ENCODE results near the gene ADAMTS7. TPM values are rescaled to one million over a fixed set of nuclear protein-coding genes. Genes with fewer than 3 reads are reported as not detected.
"Not testable (repeated sequence)": the region's sequence is repeated elsewhere in the genome, so short reads cannot be mapped to it uniquely, and the experiment has no call there.

Gene ADAMTS7
- polyA plus RNA-seq, 2 of the 4 experiments (the other 2 are of a cell fraction), result 1.5 to 2.9 TPM

DNA sequence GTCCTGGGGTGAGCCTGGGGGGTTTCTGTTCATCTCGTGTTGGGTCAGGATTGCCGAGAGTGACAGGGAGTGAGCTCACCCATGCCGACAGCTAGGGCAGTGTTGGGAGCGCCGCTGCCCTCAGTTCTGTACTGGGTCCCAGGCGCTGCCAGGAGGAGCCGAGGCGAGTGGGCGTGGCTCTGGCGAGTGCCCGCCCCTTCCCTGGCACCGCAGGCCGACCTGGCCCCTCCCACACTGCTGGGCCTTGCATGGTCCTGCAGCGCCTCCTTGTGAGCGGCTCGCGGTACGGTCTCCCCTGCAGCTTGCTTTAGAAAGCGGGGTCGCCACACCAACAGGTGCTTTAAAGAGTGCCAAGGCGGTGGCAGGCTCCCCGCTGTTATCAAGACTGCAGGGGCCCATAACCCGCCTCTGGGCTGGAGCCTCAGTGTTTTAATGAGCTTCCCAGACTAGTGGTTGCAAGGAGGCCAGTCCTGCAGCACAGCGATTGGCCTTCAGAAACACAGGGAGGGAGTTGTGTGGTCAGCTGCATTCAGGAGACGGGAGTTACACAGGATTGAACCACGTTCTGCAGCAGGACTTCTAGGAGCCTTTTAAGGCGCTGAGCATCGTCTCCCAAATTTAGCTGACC, 60.2 kb downstream of the ADAMTS7 start:
- peak; percentile 77 to 95 for DNase-seq (ENCODE audit: low read depth in 1 of 2, low spot score in 1 of 2)
- ChIA-PET POLR2A (interaction anchor here (0.6 kb wide), 1 partner anchor 177 kb away, joined by 4 read pairs; no protein-coding TSS in a partner anchor), CTCF (interaction anchor here (0.6 to 5.2 kb wide), 68 partner anchors 10 to 849 kb away, joined by 3 to 55 read pairs (median 5); partner anchors contain the start of genes CHRNA3 and PSMA4)
- peak; percentile 96 for FAIRE-seq
- TF ChIP-seq CTCF (IDR thresholded peaks at IDR 0.05) (peak; percentile 78), SMC3 (IDR thresholded peaks at IDR 0.05) (peak; percentile 82), MAZ (IDR thresholded peaks at IDR 0.05; ENCODE audit: borderline replicate concordance, low read depth, low read length) (peak; percentile 67; the same call in 1 of the 2 replicates), RAD21 (conservative IDR thresholded peaks at IDR 0.05 in 1 of 2, IDR thresholded peaks at IDR 0.05 in 1 of 2) (peak; percentile 91 to 92), POLR2A (IDR thresholded peaks at IDR 0.05; ENCODE audit: low read length) (peak; percentile 34; the same call in 1 of the 2 replicates)
- Histone ChIP-seq H3K4me1 (peaks cover 15% of the 10 kb centered on the region), H3K4me2 (peak overlapping the region; percentile 79), H3K4me3 (peak overlapping the region; percentile 32; the same call in 1 of the 3 replicates), H3K27ac (peak overlapping the region; percentile 26 to 60; a peak in 3 of 6 replicates)
- 2% methylated on average over 23 of the region's 28 CpGs for WGBS (ENCODE audit: missing lambda C conversion rate)
- not testable (repeated sequence) for H3K9me3 ChIP-seq
- peak; percentile 81 to 93 for ATAC-seq

DNA sequence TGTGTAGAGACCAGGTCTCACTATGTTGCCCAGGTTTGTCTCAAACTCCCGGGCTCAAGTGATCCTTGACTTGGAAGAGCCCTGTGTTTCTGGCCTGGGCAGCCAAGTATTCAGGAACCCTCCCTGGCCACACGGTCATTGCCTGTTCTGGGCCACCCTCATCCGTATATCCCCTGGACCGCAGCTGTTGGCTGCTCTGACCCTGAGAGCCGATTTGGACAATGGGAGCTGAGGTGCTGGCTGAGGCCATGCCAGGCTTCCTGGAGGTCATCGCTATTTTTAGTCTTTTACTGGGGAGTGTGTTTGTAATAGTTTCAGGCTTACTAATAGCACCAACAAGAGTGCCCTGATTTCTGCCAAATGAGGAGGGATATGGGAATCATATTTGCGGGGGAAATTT, 60.7 kb downstream of the ADAMTS7 start:
- FAIRE-seq (no peak), DNase-seq (ENCODE audit: low read depth in 1 of 2, low spot score in 1 of 2) (no peak), ATAC-seq (peak; percentile 26 to 40)
- no peaks in the 10 kb centered on the region for H3K9me3 ChIP-seq
- POLR2A ChIA-PET, result no interaction called here
- H3K4me1 ChIP-seq, result peaks cover 15% of the 10 kb centered on the region
- peak overlapping the region; percentile 32; the same call in 1 of the 3 replicates for H3K4me3 ChIP-seq
- 67% methylated on average over 7 of the region's 7 CpGs for WGBS (ENCODE audit: missing lambda C conversion rate)
- H3K4me2 ChIP-seq, result peak overlapping the region; percentile 79
- CTCF ChIA-PET, result interaction anchor here (1.0 to 5.2 kb wide), 51 partner anchors 11 to 849 kb away, joined by 3 to 55 read pairs (median 6); partner anchors contain the start of genes CHRNA3 and PSMA4
- peak overlapping the region; percentile 26 to 60; a peak in 3 of 6 replicates for H3K27ac ChIP-seq
- no peak for TF ChIP-seq ATOH8 (CRISPR knock-in tag; IDR thresholded peaks at IDR 0.05; ENCODE audit: low read depth)

- Histone ChIP-seq H3K4me3 (no peak overlapping the region), H3K4me2 (no peak overlapping the region), H3K27ac (no peak overlapping the region), H3K9me3 (no peaks in the 10 kb centered on the region), H3K4me1 (peaks cover 12% of the 10 kb centered on the region)
- no peak for FAIRE-seq
- WGBS (ENCODE audit: missing lambda C conversion rate), result 90% methylated on average over 14 of the region's 17 CpGs
- CTCF ChIA-PET, result interaction anchor here (0.7 to 5.2 kb wide), 19 partner anchors 10 to 642 kb away, joined by 3 to 55 read pairs (median 6); partner anchors contain the start of gene CHRNA3
- no peak for ATAC-seq
- POLR2A ChIA-PET, result interaction anchor here (0.6 kb wide), 1 partner anchor 143 kb away, joined by 6 read pairs; no protein-coding TSS in a partner anchor
- DNase-seq (ENCODE audit: low read depth in 1 of 2, low spot score in 1 of 2), result no peak
- no peak for TF ChIP-seq HOXB13 (CRISPR knock-in tag; IDR thresholded peaks at IDR 0.05; ENCODE audit: low read depth)
- TF ChIP-seq MYC (IDR thresholded peaks at IDR 0.05; ENCODE audit: borderline replicate concordance, low read length), result no peak
- TF ChIP-seq MAX (IDR thresholded peaks at IDR 0.05), result no peak
- TF ChIP-seq KDM1A (IDR thresholded peaks at IDR 0.05; ENCODE audit: low read depth), result no peak
- TF ChIP-seq GATA3 (IDR thresholded peaks at IDR 0.05; ENCODE audit: borderline replicate concordance), result no peak
- no peak for TF ChIP-seq ATOH8 (CRISPR knock-in tag; IDR thresholded peaks at IDR 0.05; ENCODE audit: low read depth)
- TF ChIP-seq TP53 (CRISPR knock-in tag; IDR thresholded peaks at IDR 0.05), result no peak
- TF ChIP-seq JUN (IDR thresholded peaks at IDR 0.05), result no peak
- no peak for TF ChIP-seq FOSB (CRISPR knock-in tag; IDR thresholded peaks at IDR 0.05)
- no peak for TF ChIP-seq POLR2A (IDR thresholded peaks at IDR 0.05; ENCODE audit: low read length)
- no peak for TF ChIP-seq HOXA7 (CRISPR knock-in tag; IDR thresholded peaks at IDR 0.05)
- TF ChIP-seq EHMT2 (IDR thresholded peaks at IDR 0.05; ENCODE audit: low read depth), result no peak
- no peak for TF ChIP-seq ELK1 (IDR thresholded peaks at IDR 0.05; ENCODE audit: low read depth, low read length)
- no peak for TF ChIP-seq CBX2 (IDR thresholded peaks at IDR 0.05; ENCODE audit: borderline replicate concordance, low read depth)
- TF ChIP-seq BCL3 (IDR thresholded peaks at IDR 0.05), result no peak
- TF ChIP-seq ESRRA (IDR thresholded peaks at IDR 0.05; ENCODE audit: borderline replicate concordance, low read length), result no peak
- TF ChIP-seq POLR2AphosphoS2 (conservative IDR thresholded peaks at IDR 0.05; ENCODE audit: low read length), result no peak
- TF ChIP-seq RNF2 (IDR thresholded peaks at IDR 0.05; ENCODE audit: borderline replicate concordance, low read depth), result no peak
Observed at GRCh38 chr15:78749831-78750230, 61.4 kb downstream of the ADAMTS7 start.

Data from A549 (cell line).